Germinal center (tissue), 1 donor: Measurements from ENCODE around the gene PRM2.

Source experiments
- DNase-seq: peaks from one replicate; pipeline ENCODE4 v3.0.0; 2012; ENCODE audit warnings: mixed read lengths, low spot score

Gene PRM2

GRCh38 chr16:11307639-11308492, 31.6 kb upstream of the PRM2 start:
- DNase-seq = no peak

DNA sequence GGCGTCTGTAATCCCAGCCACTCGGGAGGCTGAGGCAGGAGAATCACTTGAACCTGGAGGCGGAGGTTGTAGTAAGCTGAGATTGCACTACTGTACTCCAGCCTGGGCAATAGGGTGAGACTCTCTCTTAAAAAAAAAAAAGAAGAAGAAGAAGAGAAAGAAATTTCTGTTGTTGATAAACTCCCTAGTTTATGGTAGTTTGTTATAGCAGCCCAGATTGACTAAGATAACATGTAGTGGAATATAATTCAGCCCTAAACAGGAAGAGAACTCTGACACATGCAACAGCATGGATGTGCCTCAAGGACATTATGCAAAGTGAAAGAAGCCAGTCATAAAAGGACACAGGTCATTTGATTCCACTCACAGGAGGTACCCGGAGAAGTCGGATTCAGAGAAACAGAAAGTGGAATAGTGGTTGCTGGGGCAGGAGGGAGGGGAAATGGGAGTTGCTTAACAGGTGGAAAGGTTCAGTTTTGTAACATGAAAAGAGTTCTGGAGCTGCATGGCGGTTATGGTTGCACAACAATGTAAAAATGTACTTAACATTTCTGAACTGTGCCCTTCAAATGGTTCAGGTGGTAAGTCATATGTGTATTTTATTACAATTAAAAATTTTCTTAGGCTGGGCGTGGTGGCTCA, 30.8 kb upstream of the PRM2 start:
- no peak for DNase-seq

GRCh38 chr16:11306381-11306780, 30.1 kb upstream of the PRM2 start:
- no peak for DNase-seq

- DNase-seq = no peak
Observed at GRCh38 chr16:11303405-11304138, 27.3 kb upstream of the PRM2 start.

DNA sequence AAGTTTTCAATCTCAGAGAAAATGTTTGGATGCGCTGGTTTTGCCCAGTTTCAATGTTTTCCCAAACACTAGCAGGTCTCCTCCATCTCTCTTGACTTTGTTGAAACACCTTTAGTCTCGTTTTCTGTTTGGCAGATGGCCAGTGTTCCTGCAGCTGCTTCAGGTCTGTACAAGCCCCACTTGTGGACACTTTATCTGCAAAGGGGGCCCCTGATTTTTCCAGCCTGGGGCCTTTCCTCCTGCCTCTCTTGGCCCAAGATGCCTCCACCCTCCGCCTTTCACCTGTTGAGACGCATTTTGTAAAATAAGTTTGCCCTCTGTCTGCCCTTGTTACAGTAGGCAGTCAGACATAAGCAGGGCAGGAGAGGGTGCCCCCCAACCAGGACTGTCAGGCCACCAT, 26.7 kb upstream of the PRM2 start:
- DNase-seq = no peak

GRCh38 chr16:11301645-11302501, 25.6 kb upstream of the PRM2 start:
- DNase-seq = no peak

GRCh38 chr16:11300560-11300892, 24.2 kb upstream of the PRM2 start:
- no peak for DNase-seq

DNA sequence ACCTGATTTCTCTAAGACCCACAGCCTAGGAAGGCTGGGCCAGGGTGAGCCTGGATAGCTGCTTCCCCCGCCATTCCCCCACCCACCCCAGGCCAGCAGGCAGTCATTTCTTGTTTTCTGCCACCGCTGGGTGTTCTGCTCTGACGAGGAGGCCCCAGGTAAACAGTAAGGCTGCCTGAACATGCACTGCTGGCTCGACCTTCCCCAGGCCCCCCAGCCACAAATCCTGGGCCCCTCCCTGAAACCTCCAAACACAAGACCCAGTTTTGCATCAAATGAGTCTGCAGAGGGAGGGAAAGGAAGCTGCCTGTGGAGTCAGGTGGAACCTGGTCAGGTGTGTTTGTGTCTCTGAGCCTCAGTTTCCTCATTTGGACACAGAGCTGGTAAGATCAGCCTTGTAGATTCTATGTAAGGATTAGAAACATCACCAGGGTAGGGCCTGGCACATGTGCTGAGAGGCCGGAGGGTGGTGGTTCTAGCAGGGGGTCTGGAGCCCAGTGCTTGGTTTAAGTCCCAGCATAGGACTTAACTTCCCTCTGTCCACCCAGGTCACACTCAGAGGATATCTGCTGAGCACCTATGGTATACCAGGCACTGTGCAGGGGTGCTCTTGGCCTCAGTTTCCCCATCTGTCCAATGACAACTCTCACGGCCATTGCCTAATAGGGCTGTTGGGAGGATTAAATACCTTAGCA, 23.7 kb upstream of the PRM2 start:
- DNase-seq = no peak

DNA sequence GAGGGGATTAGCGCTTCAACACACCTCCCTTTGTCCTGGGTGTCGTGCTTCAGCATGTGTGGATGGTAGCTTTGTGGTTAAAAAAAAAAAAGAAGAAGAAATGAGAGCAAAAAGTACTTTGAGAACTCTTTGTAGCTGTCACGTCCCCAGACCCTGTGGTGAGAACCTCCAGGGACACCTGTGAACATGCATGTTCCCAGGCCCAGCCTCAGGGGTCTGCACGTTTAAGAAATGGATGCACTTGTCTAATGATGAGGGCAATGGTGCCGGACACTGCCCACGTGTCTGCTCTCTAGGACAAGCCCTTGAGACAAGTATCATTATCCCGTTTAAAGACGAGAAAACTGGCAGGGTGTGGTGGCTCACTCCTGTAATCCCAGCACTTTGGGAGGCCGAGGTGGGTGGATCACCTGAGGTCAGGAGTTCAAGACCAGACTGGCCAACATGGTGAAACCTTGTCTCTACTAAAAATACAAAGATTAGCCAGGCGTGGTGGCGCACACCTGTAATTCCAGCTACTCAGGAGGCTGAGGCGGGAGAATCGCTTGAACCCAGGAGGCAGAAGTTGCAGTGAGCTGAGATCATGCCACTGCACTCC, 22.8 kb upstream of the PRM2 start:
- peak; percentile 19 for DNase-seq

DNA sequence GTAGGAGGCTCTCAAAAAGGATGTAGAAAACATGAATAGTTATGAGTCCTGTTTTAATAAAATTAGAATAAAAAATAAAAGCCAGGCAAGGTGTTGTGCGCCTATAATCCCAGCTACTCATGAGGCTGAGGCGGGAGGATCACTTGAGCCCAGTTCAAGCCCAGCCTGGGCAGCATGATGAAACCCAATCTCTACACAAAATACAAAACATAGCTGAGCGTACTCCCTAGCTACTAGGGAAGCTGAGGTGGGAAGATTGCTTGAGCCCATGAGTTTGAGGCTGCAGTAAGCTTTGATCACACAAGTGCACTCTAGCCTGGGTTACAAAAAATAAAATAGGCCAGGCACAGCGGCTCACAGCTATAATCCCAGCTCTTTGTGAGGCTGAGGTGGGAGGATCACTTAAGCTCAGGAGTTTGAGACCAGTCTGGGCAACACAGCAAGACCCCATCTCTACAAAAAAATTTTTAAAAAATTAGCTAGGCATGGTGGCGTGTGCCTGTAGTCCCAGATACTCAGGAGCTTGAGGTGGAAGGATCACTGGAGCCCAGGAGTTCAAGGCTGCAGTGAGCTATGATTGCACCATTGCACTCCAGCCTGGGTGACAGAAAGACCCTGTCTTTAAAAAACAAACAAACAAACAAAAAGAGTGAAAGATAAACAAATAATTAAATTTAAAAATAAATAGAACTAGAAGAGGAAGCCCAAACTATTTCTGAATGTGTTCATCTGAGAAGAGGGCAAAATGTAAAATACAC, 22.0 kb upstream of the PRM2 start:
- DNase-seq = no peak

- peak; percentile 87 for DNase-seq
Observed at GRCh38 chr16:11297492-11298142, 21.3 kb upstream of the PRM2 start.

GRCh38 chr16:11296706-11297491, 20.6 kb upstream of the PRM2 start:
- peak; percentile 37 for DNase-seq

DNA sequence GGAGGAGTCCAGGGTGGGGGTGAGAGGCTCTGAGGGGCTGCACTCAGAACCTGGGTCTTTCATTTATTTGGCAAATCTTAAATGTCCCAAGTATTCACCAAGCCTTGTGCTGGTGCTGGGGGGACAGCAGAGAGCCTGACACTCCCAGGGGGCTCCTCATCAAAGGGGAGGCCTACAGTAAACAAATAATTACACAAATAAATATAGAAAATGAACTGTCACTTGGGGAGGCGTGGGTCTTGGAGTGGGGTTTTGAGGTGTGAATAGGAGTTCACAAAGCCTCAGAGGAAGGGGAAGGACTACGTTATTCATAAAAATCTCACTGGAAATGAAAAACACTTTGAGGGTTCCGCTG, 20.0 kb upstream of the PRM2 start:
- DNase-seq = no peak

- DNase-seq = no peak
Observed at GRCh38 chr16:11295672-11296071, 19.4 kb upstream of the PRM2 start.

DNA sequence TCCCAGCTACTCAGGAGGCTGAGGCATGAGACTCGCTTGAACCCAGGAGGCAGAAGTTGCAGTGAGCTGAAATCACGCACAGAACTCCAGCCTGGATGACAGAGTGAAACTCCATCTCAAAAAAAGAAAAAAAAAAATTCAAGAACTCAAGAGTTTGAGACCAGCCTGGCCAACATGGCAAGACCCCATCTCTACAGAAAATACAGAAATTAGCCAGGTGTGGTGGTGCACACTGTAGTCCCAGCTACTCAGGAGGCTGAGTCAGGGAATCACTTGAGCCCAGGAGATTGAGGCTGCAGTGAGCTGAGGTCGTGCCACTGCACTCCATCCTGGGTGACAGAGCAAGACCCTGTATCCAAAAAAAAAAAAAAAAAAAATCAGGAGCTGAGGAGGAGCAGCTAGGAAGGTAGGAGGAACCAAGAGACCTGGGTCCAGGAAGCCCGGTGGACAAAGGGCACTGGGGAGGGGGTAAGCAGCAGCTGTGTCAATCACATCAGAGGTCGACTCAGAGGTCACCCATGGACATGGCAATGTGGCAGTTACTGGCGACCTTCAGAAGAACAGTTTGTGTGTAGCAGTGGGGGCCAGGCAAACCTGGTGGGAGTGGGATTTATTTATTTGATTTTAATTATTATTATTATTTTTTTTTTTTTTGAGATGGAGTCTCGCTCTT, 15.9 kb upstream of the PRM2 start:
- DNase-seq = no peak

DNA sequence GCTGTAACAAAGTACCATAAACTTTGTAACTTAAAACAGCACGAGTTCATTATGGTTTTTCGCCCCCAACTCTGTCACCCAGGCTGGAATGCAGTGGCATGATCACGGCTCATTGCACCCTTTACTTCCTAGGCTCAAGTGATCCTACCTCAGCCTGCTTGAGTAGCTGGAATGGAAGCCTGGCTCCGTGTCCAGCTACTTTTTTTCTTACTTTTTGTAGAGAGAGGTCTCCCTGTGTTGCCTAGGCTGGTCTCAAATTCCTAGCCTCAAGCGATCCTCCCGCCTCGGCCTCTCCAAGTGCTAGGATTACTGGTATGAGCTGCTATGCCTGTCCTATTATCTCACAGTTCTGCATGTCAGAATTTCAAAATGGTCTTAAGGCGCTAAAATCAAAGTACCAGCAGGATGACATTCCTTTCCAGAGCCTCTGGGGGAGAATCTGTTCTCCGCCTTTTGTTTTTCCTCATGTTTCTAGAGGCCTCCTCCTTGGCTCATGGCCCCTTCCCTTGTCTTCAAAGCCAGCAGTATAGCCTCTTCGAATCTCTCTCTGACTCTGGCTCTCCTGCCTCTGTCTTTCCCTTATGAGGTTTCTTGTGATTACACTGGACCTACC, 14.9 kb upstream of the PRM2 start:
- DNase-seq = no peak

GRCh38 chr16:11290102-11290893, 14.0 kb upstream of the PRM2 start:
- no peak for DNase-seq
